ENCODE results near the gene TNK2. TPM values are rescaled to one million over a fixed set of nuclear protein-coding genes. Genes with fewer than 3 reads are reported as not detected.

TNK2 gene
- total RNA-seq, 5 donors from 2014 or later (not counting 1 experiment from before 2014, with no cell fraction given) = 159 to 198 (median 181) TPM

DNA sequence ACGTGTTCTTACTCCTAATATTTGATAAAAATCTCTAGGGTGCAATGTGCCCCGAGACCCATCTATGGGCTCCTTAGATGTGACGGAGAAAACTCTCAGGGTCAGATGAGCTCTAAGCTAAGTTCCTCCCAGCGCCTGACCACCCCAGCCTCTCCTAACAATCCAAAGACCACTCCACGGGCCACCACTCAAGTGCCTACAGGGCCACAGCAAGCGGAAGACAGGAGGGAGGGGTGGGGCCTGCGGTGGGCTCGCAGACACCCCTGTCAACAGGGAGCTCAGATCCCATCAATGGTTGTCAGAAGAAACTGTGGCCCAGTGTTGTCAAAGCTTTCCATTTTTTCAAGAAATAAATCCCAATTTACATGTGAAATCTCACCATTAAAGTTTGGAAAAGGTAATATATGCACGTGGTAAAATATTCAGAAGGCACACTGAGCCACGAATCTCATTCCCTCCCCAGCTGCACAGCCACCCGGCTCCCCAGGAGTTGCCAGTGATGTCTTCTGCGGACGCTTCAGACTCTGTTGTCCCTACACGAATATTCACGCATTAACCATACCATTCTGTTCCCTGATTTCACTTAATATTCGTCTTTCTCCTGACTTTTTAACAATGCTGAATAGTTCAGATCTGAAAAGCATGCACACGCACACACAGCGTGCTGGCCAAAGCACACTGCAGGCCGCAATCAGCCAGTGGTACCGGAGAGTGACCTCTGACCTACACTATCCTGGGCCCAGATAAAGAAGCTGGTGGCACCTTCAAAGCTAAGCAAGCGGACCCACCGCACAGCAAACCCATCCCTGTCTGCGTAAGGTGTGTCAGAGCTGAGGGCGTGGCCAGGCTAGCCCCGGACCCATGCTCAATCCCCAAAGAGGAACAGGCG lies 19.1 kb downstream of the TNK2 start:
- POLR2A ChIA-PET = no interaction called here
- 92% methylated on average over 21 of the region's 26 CpGs for WGBS (ENCODE audit: insufficient coverage)
- H3K4me3 Mint-ChIP-seq = no peak overlapping the region
- Histone ChIP-seq H3K4me3 (ENCODE audit: control insufficient read depth in 1 of 2, extremely low read depth in 1 of 2, low read length in 1 of 2) (no peak overlapping the region), H3K27me3 (replicated peaks in 1 of 2; ENCODE audit: control insufficient read depth in 2 of 2, extremely low read depth in 1 of 2, insufficient read depth in 2 of 2, low read length in 1 of 2) (no peaks in the 10 kb centered on the region), H3K27ac (ENCODE audit: low read length) (no peak overlapping the region), H3K4me1 (ENCODE audit: control insufficient read depth in 1 of 2, extremely low read depth in 1 of 2, insufficient read depth in 2 of 2, low read length in 2 of 2) (peaks cover 0 to 33% of the 10 kb centered on the region in 2 experiments), H3K9me3 (no peaks in the 10 kb centered on the region), H3K36me3 (ENCODE audit: control insufficient read depth in 2 of 2, extremely low read depth in 1 of 2, insufficient read depth in 1 of 2, low read length in 1 of 2) (peaks cover 24 to 45% of the 10 kb centered on the region in 2 donors)
- H3K36me3 Mint-ChIP-seq = peaks cover 7% of the 10 kb centered on the region
- ATAC-seq (replicated peaks in 1 of 4) = no peak
- H3K9me3 Mint-ChIP-seq = no peaks in the 10 kb centered on the region
- peak overlapping the region; percentile 28 to 31 for H3K27ac Mint-ChIP-seq
- CTCF ChIA-PET = interaction anchor here (0.5 to 1.1 kb wide), 4 partner anchors 27 to 447 kb away, joined by 4 to 6 read pairs (median 4); no protein-coding TSS in a partner anchor
- no peaks in the 10 kb centered on the region for H3K27me3 Mint-ChIP-seq
- no peak for DNase-seq
- peaks cover 15 to 27% (median 23%) of the 10 kb centered on the region in 3 donors for H3K4me1 Mint-ChIP-seq

DNA sequence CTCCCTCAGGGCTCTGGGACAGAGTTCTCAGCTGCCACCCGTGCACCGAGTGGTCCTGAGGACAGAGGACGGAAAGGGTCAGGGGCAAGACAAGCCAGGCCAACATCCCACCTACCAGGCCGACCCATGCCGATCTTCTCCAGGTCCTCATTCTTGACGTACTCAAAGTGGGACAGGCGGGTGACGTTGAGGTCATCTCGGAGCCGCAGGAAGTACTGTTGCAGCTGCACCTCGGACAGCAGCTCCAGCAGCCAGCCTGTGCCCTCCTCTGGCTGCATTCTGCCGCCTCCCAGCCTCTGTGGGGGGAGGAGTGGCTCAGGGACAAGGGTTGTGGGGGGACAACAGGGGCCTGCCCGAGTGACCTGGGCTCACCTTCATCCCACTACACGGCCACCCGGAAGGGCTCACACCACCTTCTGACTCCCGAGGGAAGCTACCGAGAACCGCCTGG lies 20.0 kb downstream of the TNK2 start:
- Mint-ChIP-seq H3K27me3 (no peaks in the 10 kb centered on the region), H3K4me3 (no peak overlapping the region), H3K36me3 (peaks cover 12% of the 10 kb centered on the region), H3K4me1 (peaks cover 7 to 20% (median 16%) of the 10 kb centered on the region in 3 donors), H3K27ac (no peak overlapping the region), H3K9me3 (no peaks in the 10 kb centered on the region)
- ChIA-PET CTCF (no interaction called here), POLR2A (no interaction called here)
- DNase-seq (no peak), ATAC-seq (replicated peaks in 1 of 4) (no peak)
- Histone ChIP-seq H3K27ac (ENCODE audit: low read length) (no peak overlapping the region), H3K9me3 (no peaks in the 10 kb centered on the region), H3K4me1 (ENCODE audit: control insufficient read depth in 1 of 2, extremely low read depth in 1 of 2, insufficient read depth in 2 of 2, low read length in 2 of 2) (peaks cover 0 to 24% of the 10 kb centered on the region in 2 experiments), H3K4me3 (ENCODE audit: control insufficient read depth in 1 of 2, extremely low read depth in 1 of 2, low read length in 1 of 2) (no peak overlapping the region), H3K27me3 (replicated peaks in 1 of 2; ENCODE audit: control insufficient read depth in 2 of 2, extremely low read depth in 1 of 2, insufficient read depth in 2 of 2, low read length in 1 of 2) (no peaks in the 10 kb centered on the region), H3K36me3 (ENCODE audit: control insufficient read depth in 2 of 2, extremely low read depth in 1 of 2, insufficient read depth in 1 of 2, low read length in 1 of 2) (peaks cover 24 to 53% of the 10 kb centered on the region in 2 donors)
- 97% methylated on average over 9 of the region's 18 CpGs for WGBS (ENCODE audit: insufficient coverage)

DNA sequence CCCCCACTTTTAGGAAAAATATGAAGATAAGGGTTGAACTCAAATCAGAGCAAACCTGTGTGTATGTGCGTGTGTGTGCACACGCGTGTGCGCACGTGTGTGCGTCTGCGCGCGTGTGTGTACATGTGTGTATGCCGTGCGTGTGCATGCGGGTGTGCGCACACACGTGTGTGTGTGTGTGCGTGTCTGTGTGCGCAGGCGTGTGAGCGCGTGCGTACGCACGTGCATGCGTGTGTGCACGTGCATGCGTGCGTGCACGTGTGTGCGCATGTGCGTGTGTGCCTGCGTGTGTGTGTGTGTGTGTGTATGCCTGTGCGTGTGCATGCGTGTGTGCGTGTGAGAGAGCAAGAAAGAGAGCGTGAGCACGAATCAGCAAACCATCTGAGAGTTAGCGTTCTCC lies 20.7 kb downstream of the TNK2 start:
- peaks cover 31 to 57% of the 10 kb centered on the region in 2 donors for H3K36me3 ChIP-seq (ENCODE audit: control insufficient read depth in 2 of 2, extremely low read depth in 1 of 2, insufficient read depth in 1 of 2, low read length in 1 of 2)
- ATAC-seq (replicated peaks in 1 of 4) = no peak
- H3K4me1 ChIP-seq (ENCODE audit: control insufficient read depth in 1 of 2, extremely low read depth in 1 of 2, insufficient read depth in 2 of 2, low read length in 2 of 2) = peaks cover 0 to 19% of the 10 kb centered on the region in 2 experiments
- H3K4me1 Mint-ChIP-seq = peaks cover 7 to 20% (median 16%) of the 10 kb centered on the region in 3 donors
- H3K4me3 ChIP-seq (ENCODE audit: control insufficient read depth in 1 of 2, extremely low read depth in 1 of 2, low read length in 1 of 2) = no peak overlapping the region
- no peak for DNase-seq
- H3K27me3 Mint-ChIP-seq = no peaks in the 10 kb centered on the region
- 93% methylated on average over 21 of the region's 36 CpGs for WGBS (ENCODE audit: insufficient coverage)
- CTCF ChIA-PET = no interaction called here
- no peak overlapping the region for H3K27ac Mint-ChIP-seq
- POLR2A ChIA-PET = no interaction called here
- no peaks in the 10 kb centered on the region for H3K9me3 Mint-ChIP-seq
- no peak overlapping the region for H3K27ac ChIP-seq (ENCODE audit: low read length)
- H3K9me3 ChIP-seq = no peaks in the 10 kb centered on the region
- no peak overlapping the region for H3K4me3 Mint-ChIP-seq
- H3K36me3 Mint-ChIP-seq = peaks cover 14% of the 10 kb centered on the region
- no peaks in the 10 kb centered on the region for H3K27me3 ChIP-seq (replicated peaks in 1 of 2; ENCODE audit: control insufficient read depth in 2 of 2, extremely low read depth in 1 of 2, insufficient read depth in 2 of 2, low read length in 1 of 2)

DNA sequence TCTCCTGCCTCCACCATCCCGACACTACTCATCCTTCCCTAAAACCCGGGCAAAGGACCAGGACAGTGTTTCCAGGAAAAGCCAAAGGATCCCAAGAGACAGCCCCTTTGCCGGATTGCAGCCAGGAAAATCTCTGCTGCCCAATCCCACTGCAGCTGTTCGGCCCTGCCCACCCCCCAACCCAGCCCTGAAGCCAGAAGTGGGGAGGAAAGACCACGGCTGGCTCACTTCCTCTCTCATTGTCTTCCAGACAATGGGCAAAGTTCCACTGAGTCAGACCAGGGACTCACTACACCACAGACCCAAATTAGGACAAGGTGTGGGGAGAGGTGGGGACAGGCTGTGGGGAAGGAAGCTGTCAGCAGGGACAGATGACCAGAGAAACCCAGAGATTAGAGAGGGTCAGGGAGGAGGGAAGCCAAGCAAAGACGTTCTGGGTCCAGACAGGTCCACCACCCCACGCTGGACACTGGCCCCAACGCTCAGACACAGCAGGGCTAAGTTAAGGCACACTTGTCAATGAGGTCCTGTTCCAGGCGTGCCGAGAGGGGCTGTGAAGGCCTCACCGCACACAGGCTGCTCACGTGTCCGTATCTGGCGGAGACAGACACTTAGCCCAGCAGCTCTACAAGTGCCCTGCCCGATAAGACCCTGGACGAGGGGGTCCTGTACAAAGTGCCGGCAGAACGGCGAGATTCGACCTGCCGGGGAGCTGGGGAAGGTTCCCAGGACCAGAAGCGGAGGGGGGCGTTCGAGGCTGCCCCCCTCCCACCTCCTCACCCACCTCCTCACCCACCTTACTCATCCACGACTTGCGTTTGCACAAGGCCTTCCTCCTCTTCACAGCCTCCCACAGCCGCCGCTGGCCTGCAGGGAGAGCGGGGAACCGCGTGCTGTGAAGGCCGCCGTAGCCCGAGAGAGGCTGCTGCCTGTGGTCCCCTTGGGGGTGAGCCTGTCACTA lies 21.9 kb downstream of the TNK2 start:
- Mint-ChIP-seq H3K27me3 (no peaks in the 10 kb centered on the region), H3K9me3 (no peaks in the 10 kb centered on the region), H3K4me3 (no peak overlapping the region), H3K4me1 (peaks cover 7 to 16% (median 16%) of the 10 kb centered on the region in 3 donors), H3K36me3 (peaks cover 14% of the 10 kb centered on the region), H3K27ac (peak overlapping the region in 1 of 2 donors; percentile 43)
- ATAC-seq (replicated peaks in 1 of 4) (no peak), DNase-seq (no peak)
- Histone ChIP-seq H3K9me3 (no peaks in the 10 kb centered on the region), H3K4me3 (ENCODE audit: control insufficient read depth in 1 of 2, extremely low read depth in 1 of 2, low read length in 1 of 2) (no peak overlapping the region), H3K27me3 (replicated peaks in 1 of 2; ENCODE audit: control insufficient read depth in 2 of 2, extremely low read depth in 1 of 2, insufficient read depth in 2 of 2, low read length in 1 of 2) (no peaks in the 10 kb centered on the region), H3K4me1 (ENCODE audit: control insufficient read depth in 1 of 2, extremely low read depth in 1 of 2, insufficient read depth in 2 of 2, low read length in 2 of 2) (peaks cover 0 to 9% of the 10 kb centered on the region in 2 experiments), H3K27ac (ENCODE audit: low read length) (no peak overlapping the region), H3K36me3 (ENCODE audit: control insufficient read depth in 2 of 2, extremely low read depth in 1 of 2, insufficient read depth in 1 of 2, low read length in 1 of 2) (peaks cover 35 to 56% of the 10 kb centered on the region in 2 donors)
- ChIA-PET CTCF (no interaction called here), POLR2A (no interaction called here)
- WGBS (ENCODE audit: insufficient coverage) = 95% methylated on average over 19 of the region's 34 CpGs

DNA sequence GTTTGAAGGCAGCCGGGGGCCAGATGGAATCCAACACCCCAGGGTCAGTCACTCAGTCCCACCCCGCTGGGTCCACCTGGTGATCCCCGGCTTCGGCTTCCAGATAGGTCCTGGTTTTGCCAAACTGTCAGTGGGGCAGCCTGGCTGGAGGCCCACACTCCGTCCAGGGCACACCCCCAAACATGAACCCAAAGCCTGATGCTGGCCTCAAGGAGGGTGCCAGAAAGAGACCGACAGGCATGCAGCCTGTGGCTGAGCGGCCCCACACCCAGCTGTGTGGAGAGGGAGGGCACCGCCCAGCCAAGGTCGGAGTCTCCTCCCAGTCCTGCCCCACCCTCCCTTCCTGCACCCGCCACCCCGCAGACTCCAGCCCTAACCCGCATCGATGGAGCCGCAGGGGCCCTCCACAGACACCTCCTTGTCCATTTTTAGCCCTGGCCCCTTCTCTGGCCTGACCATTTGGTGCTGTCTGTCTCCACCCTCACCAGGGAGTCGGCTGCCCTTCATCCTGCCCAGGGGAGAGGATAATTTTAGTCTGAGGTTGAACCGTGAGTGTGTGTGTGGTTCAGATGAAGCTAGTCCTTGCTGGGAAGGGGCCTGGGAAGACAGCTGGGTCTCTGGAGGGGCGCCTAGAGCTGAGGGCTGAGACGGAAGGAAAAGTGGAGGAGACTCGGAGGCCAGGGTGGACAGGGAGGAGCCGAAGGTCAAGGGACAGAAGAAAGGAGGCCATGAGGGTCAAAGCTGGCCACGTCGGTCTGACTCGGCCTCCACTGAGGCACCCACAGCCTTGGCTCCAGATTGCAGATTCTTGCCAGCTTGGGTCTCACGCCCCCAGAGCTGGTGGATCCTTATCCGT lies 23.1 kb downstream of the TNK2 start:
- no peaks in the 10 kb centered on the region for H3K9me3 Mint-ChIP-seq
- no peak for ATAC-seq (replicated peaks in 1 of 4)
- H3K27ac Mint-ChIP-seq = peak overlapping the region in 1 of 2 donors; percentile 31
- peaks cover 7 to 16% (median 14%) of the 10 kb centered on the region in 3 donors for H3K4me1 Mint-ChIP-seq
- WGBS (ENCODE audit: insufficient coverage) = 95% methylated on average over 17 of the region's 25 CpGs
- H3K27me3 Mint-ChIP-seq = no peaks in the 10 kb centered on the region
- peaks cover 34 to 56% of the 10 kb centered on the region in 2 donors for H3K36me3 ChIP-seq (ENCODE audit: control insufficient read depth in 2 of 2, extremely low read depth in 1 of 2, insufficient read depth in 1 of 2, low read length in 1 of 2)
- CTCF ChIA-PET = interaction anchor here in 1 of 2 donors (0.7 kb wide), 1 partner anchor 45 kb away, joined by 3 read pairs; no protein-coding TSS in a partner anchor
- no peak for DNase-seq
- H3K4me3 ChIP-seq (ENCODE audit: control insufficient read depth in 1 of 2, extremely low read depth in 1 of 2, low read length in 1 of 2) = no peak overlapping the region
- H3K9me3 ChIP-seq = no peaks in the 10 kb centered on the region
- POLR2A ChIA-PET = no interaction called here
- H3K36me3 Mint-ChIP-seq = peaks cover 14% of the 10 kb centered on the region
- no peaks in the 10 kb centered on the region for H3K27me3 ChIP-seq (replicated peaks in 1 of 2; ENCODE audit: control insufficient read depth in 2 of 2, extremely low read depth in 1 of 2, insufficient read depth in 2 of 2, low read length in 1 of 2)
- no peak overlapping the region for H3K4me3 Mint-ChIP-seq
- peaks cover 0 to 7% of the 10 kb centered on the region in 2 experiments for H3K4me1 ChIP-seq (ENCODE audit: control insufficient read depth in 1 of 2, extremely low read depth in 1 of 2, insufficient read depth in 2 of 2, low read length in 2 of 2)
- H3K27ac ChIP-seq (ENCODE audit: low read length) = no peak overlapping the region

Data from T-cell (primary cell).